Osteocyte (in vitro differentiated cells): ENCODE measurements around the gene CHTF18. TPM values are rescaled to one million over a fixed set of nuclear protein-coding genes. Genes with fewer than 3 reads are reported as not detected.

Experiments used
- DNase-seq: peaks from one replicate; pipeline ENCODE4 v3.0.0; 2021; ENCODE audit warnings: mixed read lengths; ENCODE audit not compliant: unreplicated experiment; ENCODE audit errors: extremely low spot score
- H3K27ac Mint-ChIP-seq: one replicate; pipeline ENCODE4 v1.8.0; 2021; ENCODE audit warnings: mild to moderate bottlenecking, mixed read lengths; ENCODE audit not compliant: unreplicated experiment
- H3K27me3 Mint-ChIP-seq: one replicate; pipeline ENCODE4 v1.8.0; 2021; ENCODE audit warnings: mixed read lengths; ENCODE audit not compliant: unreplicated experiment
- H3K36me3 Mint-ChIP-seq: one replicate; pipeline ENCODE4 v1.8.0; 2021; ENCODE audit warnings: mixed read lengths; ENCODE audit not compliant: unreplicated experiment
- H3K4me1 Mint-ChIP-seq: one replicate; pipeline ENCODE4 v1.8.0; 2021; ENCODE audit warnings: mixed read lengths; ENCODE audit not compliant: unreplicated experiment
- H3K4me3 Mint-ChIP-seq: one replicate; pipeline ENCODE4 v1.8.0; 2021; ENCODE audit warnings: mild to moderate bottlenecking, moderate library complexity, mixed read lengths; ENCODE audit not compliant: unreplicated experiment
- H3K9me3 Mint-ChIP-seq: one replicate; pipeline ENCODE4 v1.8.0; 2021; ENCODE audit warnings: mixed read lengths; ENCODE audit not compliant: unreplicated experiment
- total RNA-seq: library from RNA; stranded (reverse); gene quantifications from 2 replicates; pipeline ENCODE4 v1.2.1, GENCODE V29; 2021
- TF ChIP-seq, protein P1 (sequence below): fragments of 200-600 bp; sonication (generic); IDR thresholded peaks from 2 replicates; pipeline ENCODE4 v1.5.0; 2021; ENCODE audit warnings: antibody characterized with exemption, mild to moderate bottlenecking, moderate library complexity

CHTF18 gene
- total RNA-seq, 1 donor from 2014 or later = 25.4 TPM

DNA sequence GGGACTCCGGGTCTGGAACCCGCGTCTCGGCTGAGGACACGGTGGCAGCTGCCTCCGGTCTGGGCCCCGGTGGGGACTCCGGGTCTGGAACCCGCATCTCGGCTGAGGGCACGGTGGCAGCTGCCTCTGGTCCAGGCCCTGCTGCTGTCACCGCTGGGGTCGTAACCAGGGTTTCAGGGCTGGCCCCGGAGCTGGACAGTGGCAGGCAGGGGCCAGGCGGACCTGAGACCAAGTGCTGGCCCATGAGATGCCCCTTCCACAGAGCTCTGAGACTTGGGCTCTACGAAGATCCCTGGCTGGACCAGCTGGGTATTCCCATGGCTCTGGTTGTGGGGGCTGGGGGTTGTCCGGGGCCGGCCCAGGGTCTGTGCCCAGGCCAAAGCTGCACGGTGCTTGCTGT is 4.0 kb upstream of the CHTF18 start:
- peaks cover 2% of the 10 kb centered on the region for H3K4me1 Mint-ChIP-seq
- TF ChIP-seq, protein P1, sequence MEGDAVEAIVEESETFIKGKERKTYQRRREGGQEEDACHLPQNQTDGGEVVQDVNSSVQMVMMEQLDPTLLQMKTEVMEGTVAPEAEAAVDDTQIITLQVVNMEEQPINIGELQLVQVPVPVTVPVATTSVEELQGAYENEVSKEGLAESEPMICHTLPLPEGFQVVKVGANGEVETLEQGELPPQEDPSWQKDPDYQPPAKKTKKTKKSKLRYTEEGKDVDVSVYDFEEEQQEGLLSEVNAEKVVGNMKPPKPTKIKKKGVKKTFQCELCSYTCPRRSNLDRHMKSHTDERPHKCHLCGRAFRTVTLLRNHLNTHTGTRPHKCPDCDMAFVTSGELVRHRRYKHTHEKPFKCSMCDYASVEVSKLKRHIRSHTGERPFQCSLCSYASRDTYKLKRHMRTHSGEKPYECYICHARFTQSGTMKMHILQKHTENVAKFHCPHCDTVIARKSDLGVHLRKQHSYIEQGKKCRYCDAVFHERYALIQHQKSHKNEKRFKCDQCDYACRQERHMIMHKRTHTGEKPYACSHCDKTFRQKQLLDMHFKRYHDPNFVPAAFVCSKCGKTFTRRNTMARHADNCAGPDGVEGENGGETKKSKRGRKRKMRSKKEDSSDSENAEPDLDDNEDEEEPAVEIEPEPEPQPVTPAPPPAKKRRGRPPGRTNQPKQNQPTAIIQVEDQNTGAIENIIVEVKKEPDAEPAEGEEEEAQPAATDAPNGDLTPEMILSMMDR = no peak
- DNase-seq = no peak
- H3K36me3 Mint-ChIP-seq = no peaks in the 10 kb centered on the region
- no peaks in the 10 kb centered on the region for H3K27me3 Mint-ChIP-seq
- H3K4me3 Mint-ChIP-seq = no peak overlapping the region
- no peak overlapping the region for H3K27ac Mint-ChIP-seq
- no peaks in the 10 kb centered on the region for H3K9me3 Mint-ChIP-seq

DNA sequence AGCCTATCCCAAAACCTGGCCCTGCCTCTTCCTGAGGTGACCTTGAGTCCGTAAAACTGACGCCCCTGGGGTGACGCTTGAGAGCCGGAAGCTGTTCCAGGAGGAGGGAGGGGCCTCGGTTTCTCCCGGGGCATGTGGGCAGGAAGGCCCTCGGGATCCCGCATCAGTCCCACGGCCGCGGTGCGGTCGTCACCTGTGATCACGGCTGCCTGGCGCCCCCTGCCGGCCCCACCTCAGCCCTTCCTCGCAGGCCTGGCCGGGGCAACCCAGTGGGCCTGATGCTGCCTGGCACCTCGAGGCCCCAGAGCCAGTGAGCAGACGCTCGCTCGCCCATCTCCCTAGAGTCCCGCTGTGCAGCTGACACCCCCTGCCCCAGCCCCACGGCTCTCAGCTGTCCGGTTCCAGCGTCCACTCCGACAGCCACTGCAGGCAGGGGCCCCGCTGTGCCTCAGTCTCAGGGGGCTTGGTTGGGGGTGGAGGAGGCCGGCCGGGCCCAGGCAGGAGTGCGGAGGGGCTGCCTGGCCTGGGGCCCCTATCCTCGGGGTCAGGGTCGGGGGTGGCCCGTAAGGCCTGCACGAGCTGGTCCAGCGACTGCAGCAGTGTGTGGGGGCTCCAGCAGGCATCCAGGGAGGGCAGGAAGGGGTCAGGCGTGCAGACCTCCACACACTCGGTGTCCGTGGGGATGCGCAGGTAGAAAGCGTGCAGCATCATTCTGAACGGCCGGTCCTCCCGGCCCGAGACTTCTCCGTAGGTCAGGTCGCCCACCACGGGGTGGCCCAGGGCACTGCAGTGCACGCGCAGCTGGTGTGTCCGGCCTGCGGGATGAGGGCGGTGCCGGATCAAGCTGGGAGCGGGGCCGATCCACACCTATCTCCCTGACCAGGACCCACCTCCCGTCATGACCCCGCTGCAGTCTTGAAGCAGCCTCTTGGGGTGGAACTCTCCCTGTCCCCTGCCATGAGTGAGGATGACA is 2.6 kb upstream of the CHTF18 start:
- no peak overlapping the region for H3K27ac Mint-ChIP-seq
- TF ChIP-seq, protein P1 = peak; percentile 69
- peak overlapping the region; percentile 57 for H3K4me3 Mint-ChIP-seq
- H3K27me3 Mint-ChIP-seq = no peaks in the 10 kb centered on the region
- DNase-seq = peak; percentile 90
- no peaks in the 10 kb centered on the region for H3K36me3 Mint-ChIP-seq
- H3K4me1 Mint-ChIP-seq = peaks cover 2% of the 10 kb centered on the region
- no peaks in the 10 kb centered on the region for H3K9me3 Mint-ChIP-seq

DNA sequence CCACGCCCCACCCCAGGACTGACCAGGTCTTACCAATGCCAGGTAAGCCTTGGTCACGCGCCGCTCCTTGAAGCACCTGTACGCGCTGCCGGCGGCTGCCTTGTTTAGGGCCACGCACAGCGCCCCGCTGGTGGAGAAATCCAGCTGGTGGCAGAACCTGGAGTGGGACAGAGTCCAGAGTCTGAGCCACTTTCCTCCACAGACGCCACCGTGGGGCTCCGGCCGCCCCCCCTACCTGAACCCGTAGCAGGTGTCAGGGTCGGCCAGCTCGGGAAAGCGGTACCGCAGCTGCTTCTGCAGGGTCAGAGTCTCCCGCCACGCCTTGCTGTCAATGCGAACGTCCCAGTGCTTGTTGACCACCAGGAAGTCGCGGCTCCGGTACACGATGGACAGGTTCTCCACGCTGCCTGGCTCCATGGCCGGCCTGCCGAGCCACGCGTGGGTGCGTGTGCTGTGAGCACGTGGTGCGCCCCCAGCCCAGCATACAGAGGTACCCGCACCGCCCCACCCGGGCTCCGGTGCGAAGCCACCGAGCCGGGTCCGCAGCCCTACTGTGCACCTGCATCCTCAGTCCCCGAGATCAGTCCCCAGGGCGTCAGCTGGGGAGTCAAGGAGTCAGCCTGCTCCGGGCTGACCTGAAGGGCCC is 976 bp upstream of the CHTF18 start:
- Mint-ChIP-seq H3K27ac (no peak overlapping the region), H3K4me1 (peaks cover 2% of the 10 kb centered on the region), H3K4me3 (peak overlapping the region; percentile 80), H3K27me3 (no peaks in the 10 kb centered on the region), H3K36me3 (peaks cover 8% of the 10 kb centered on the region), H3K9me3 (no peaks in the 10 kb centered on the region)
- DNase-seq = no peak
- TF ChIP-seq, protein P1 = no peak

DNA sequence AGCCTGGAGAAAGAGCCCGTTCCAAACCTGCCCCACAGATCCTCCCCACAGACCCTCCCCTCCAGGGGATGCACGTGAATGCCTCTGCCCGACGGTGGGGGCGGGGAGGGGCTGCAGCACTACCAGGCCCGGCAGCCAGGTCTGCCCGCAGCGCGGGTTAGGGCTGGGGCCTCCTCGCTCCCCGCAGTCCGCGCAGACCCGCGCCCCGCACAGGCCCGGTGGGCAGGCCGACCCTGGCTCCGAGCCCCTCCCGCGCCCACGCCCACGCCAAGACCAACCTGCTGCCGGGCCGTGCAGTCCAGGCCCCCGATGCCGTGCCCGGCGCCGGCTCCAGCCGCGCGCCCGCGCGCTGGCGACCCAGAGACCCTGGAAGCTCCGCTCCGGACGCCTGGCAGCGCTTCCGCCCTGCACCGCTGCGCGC is 432 bp upstream of the CHTF18 start, which contains the start of gene RPUSD1:
RPUSD1 (minus strand) TSS at position 404 of the 421 bp plus-strand sequence. CDS start 644 bp downstream, outside the sequence.
- Mint-ChIP-seq H3K36me3 (peaks cover 8% of the 10 kb centered on the region), H3K9me3 (no peaks in the 10 kb centered on the region), H3K27me3 (no peaks in the 10 kb centered on the region), H3K4me1 (peaks cover 2% of the 10 kb centered on the region), H3K4me3 (peak within 1 kb of the TSS; percentile 80), H3K27ac (no peak within 1 kb of the TSS)
- TF ChIP-seq, protein P1 = no peak
- DNase-seq = no peak
